Thyroid gland (tissue), 4 donors: ENCODE measurements around the gene GFOD1.
"Not testable (repeated sequence)": the region's sequence is repeated elsewhere in the genome, so short reads cannot be mapped to it uniquely, and the experiment has no call there.

ENCODE experiments used
- POLR2A ChIP-seq, 2 donors: fragments of 450-650 bp; IDR thresholded peaks; one replicate each; pipeline ENCODE4 v1.6.1; 2017; ENCODE audit warnings: antibody characterized with exemption in 2 of 2, mild to moderate bottlenecking in 2 of 2, moderate library complexity in 1 of 2
- TF ChIP-seq, protein P1 (sequence below), 6 experiments: fragments of 200-600 bp in 3 of 6; fragments of 450-650 bp in 3 of 6; sonication (generic) in 3 of 6; IDR thresholded peaks; one replicate each; pipeline ENCODE4 v1.5.1; 2016 to 2019; ENCODE audit warnings: antibody characterized with exemption in 6 of 6, mild to moderate bottlenecking in 2 of 6, inconsistent platforms in 1 of 6, moderate library complexity in 1 of 6

- TF ChIP-seq POLR2A (IDR thresholded peaks at IDR 0.05): not testable (repeated sequence)
- TF ChIP-seq, protein P1, sequence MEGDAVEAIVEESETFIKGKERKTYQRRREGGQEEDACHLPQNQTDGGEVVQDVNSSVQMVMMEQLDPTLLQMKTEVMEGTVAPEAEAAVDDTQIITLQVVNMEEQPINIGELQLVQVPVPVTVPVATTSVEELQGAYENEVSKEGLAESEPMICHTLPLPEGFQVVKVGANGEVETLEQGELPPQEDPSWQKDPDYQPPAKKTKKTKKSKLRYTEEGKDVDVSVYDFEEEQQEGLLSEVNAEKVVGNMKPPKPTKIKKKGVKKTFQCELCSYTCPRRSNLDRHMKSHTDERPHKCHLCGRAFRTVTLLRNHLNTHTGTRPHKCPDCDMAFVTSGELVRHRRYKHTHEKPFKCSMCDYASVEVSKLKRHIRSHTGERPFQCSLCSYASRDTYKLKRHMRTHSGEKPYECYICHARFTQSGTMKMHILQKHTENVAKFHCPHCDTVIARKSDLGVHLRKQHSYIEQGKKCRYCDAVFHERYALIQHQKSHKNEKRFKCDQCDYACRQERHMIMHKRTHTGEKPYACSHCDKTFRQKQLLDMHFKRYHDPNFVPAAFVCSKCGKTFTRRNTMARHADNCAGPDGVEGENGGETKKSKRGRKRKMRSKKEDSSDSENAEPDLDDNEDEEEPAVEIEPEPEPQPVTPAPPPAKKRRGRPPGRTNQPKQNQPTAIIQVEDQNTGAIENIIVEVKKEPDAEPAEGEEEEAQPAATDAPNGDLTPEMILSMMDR (IDR thresholded peaks at IDR 0.05): not testable (repeated sequence)
Observed at GRCh38 chr6:13388769-13389168, 98.6 kb downstream of the GFOD1 start.
